ENCODE results near the gene GRHL1.

The GRHL1 gene

GRCh38 chr2:9967053-9967775 is 15.7 kb downstream of the GRHL1 start:
- TF ChIP-seq CTCF (IDR thresholded peaks at IDR 0.05; ENCODE audit: borderline replicate concordance, insufficient read depth, low read depth, low read length), result no peak
- H3K4me3 ChIP-seq (ENCODE audit: low read depth, low read length), result no peak overlapping the region

- no peak for TF ChIP-seq CTCF (IDR thresholded peaks at IDR 0.05; ENCODE audit: borderline replicate concordance, insufficient read depth, low read depth, low read length)
- no peak overlapping the region for H3K4me3 ChIP-seq (ENCODE audit: low read depth, low read length)
These were observed 17.3 kb downstream of the GRHL1 start for GRCh38 chr2:9968553-9969497.

GRCh38 chr2:9970200-9971044 is 18.9 kb downstream of the GRHL1 start:
- no peak overlapping the region for H3K4me3 ChIP-seq (ENCODE audit: low read depth, low read length)
- no peak for TF ChIP-seq CTCF (IDR thresholded peaks at IDR 0.05; ENCODE audit: borderline replicate concordance, insufficient read depth, low read depth, low read length)

GRCh38 chr2:9971105-9971818 is 19.8 kb downstream of the GRHL1 start:
- TF ChIP-seq CTCF (IDR thresholded peaks at IDR 0.05; ENCODE audit: borderline replicate concordance, insufficient read depth, low read depth, low read length), result no peak
- no peak overlapping the region for H3K4me3 ChIP-seq (ENCODE audit: low read depth, low read length)

GRCh38 chr2:9971890-9972289 is 20.4 kb downstream of the GRHL1 start:
- no peak for TF ChIP-seq CTCF (IDR thresholded peaks at IDR 0.05; ENCODE audit: borderline replicate concordance, insufficient read depth, low read depth, low read length)

More at GRCh38 chr2:9971890-9972289, 20.4 kb downstream of the GRHL1 start:
- no peak overlapping the region for H3K4me3 ChIP-seq (ENCODE audit: low read depth, low read length)

Measured in GM12875 (cell line).